A549 (cell line): ENCODE data around the gene CD9.

Source experiments
- CTCF ChIP-seq: fragments of >200 bp; sonication (Bioruptor Twin); formaldehyde crosslinking; IDR thresholded peaks from 3 replicates; pipeline ENCODE4 v1.5.1; 2016
- EHMT2 ChIP-seq: fragments of 200-600 bp; sonication (generic); IDR thresholded peaks from 2 replicates; pipeline ENCODE4 v1.6.1; 2016; ENCODE audit warnings: antibody characterized with exemption, low read depth, mild to moderate bottlenecking, moderate library complexity
- ELK1 ChIP-seq: fragments of 150-350 bp; IDR thresholded peaks from 2 replicates; pipeline ENCODE4 v1.6.1; 2014; ENCODE audit warnings: low read depth, mild to moderate bottlenecking, low read length
- EP300 ChIP-seq, 2 experiments: fragments of >200 bp; sonication (Bioruptor Twin); formaldehyde crosslinking; IDR thresholded peaks; 2 replicates in 1 of 2; 3 replicates in 1 of 2; pipeline ENCODE4 v1.6.1; 2016 to 2017
- ESRRA ChIP-seq: fragments of 150-350 bp; IDR thresholded peaks from 2 replicates; pipeline ENCODE4 v1.6.1; 2014; ENCODE audit warnings: mild to moderate bottlenecking, low read length, borderline replicate concordance
- MAX ChIP-seq: IDR thresholded peaks from 2 replicates; pipeline ENCODE4 v1.6.1; 2012
- MYC ChIP-seq: IDR thresholded peaks from 2 replicates; pipeline ENCODE4 v1.6.1; 2012; ENCODE audit warnings: mild to moderate bottlenecking, inconsistent platforms, low read length, improper control_type of control experiment, borderline replicate concordance
- POLR2A ChIP-seq: IDR thresholded peaks from 2 replicates; pipeline ENCODE4 v1.6.1; 2012; ENCODE audit warnings: mild to moderate bottlenecking, low read length
- RAD21 ChIP-seq, 2 experiments: fragments of >200 bp in 1 of 2; sonication (Bioruptor Twin) in 1 of 2; formaldehyde crosslinking in 1 of 2; IDR thresholded peaks in 1 of 2; conservative IDR thresholded peaks in 1 of 2; 2 replicates in 1 of 2; 3 replicates in 1 of 2; pipeline ENCODE4 v1.6.1; 2012 to 2018; ENCODE audit warnings: inconsistent platforms in 1 of 2
- ZNF302 ChIP-seq: fragments of 250-450 bp; sonication (Bioruptor Pico); IDR thresholded peaks from 2 replicates; pipeline ENCODE4 v1.9.0; 2021; ENCODE audit warnings: inconsistent platforms, mild to moderate bottlenecking, moderate library complexity

- TF ChIP-seq CTCF (no peak), ZNF302 (CRISPR knock-in tag) (no peak), ESRRA (no peak), EP300 (IDR thresholded peaks at IDR 0.05) (no peak), EHMT2 (no peak), ELK1 (no peak), RAD21 (conservative IDR thresholded peaks at IDR 0.05 in 1 of 2, IDR thresholded peaks at IDR 0.05 in 1 of 2) (no peak), POLR2A (no peak), MAX (no peak), MYC (no peak)
Measured at GRCh38 chr12:6158749-6159148, 41.5 kb upstream of the CD9 start.
